Spleen (tissue), 11 donors: ENCODE data around the gene KCP. TPM values are rescaled to one million over a fixed set of nuclear protein-coding genes. Genes with fewer than 3 reads are reported as not detected.

Experiments used
- DNase-seq: peaks from one replicate; pipeline ENCODE4 v3.0.0-alpha.2; 2020
- H3K27ac ChIP-seq, 8 donors: fragments of 200-600 bp; sonication (generic) in 7 of 8; 1 replicate in 4 of 8; 2 replicates in 4 of 8; pipeline versions ENCODE4 v1.5.0 to v1.8.0; 2016 to 2021; ENCODE audit warnings: inconsistent platforms in 4 of 8, mild to moderate bottlenecking in 4 of 8, moderate library complexity in 1 of 8
- H3K27me3 ChIP-seq, 7 donors: fragments of 200-600 bp; sonication (generic) in 6 of 7; replicated peaks in 1 of 7; 1 replicate in 4 of 7; 2 replicates in 3 of 7; pipeline versions ENCODE4 v1.5.0 to v1.8.0; 2016 to 2021; ENCODE audit warnings: inconsistent platforms in 3 of 7, mild to moderate bottlenecking in 1 of 7
- H3K36me3 ChIP-seq, 6 donors: fragments of 200-600 bp; sonication (generic) in 5 of 6; 1 replicate in 4 of 6; 2 replicates in 2 of 6; pipeline versions ENCODE4 v1.5.0 to v1.8.0; 2016 to 2021; ENCODE audit warnings: inconsistent platforms in 2 of 6
- H3K4me1 ChIP-seq, 6 donors: fragments of 200-600 bp; sonication (generic) in 5 of 6; 1 replicate in 3 of 6; 2 replicates in 3 of 6; pipeline versions ENCODE4 v1.5.0 to v1.8.0; 2016 to 2021; ENCODE audit warnings: inconsistent platforms in 3 of 6
- H3K4me3 ChIP-seq, 8 donors: fragments of 200-600 bp; sonication (generic) in 7 of 8; 1 replicate in 4 of 8; 2 replicates in 4 of 8; pipeline versions ENCODE4 v1.5.0 to v1.8.0; 2016 to 2021; ENCODE audit warnings: inconsistent platforms in 4 of 8, mild to moderate bottlenecking in 4 of 8, moderate library complexity in 2 of 8
- H3K9me3 ChIP-seq, 8 donors: fragments of 200-600 bp; sonication (generic) in 7 of 8; 1 replicate in 4 of 8; 2 replicates in 4 of 8; pipeline versions ENCODE4 v1.5.0 to v1.8.0; 2016 to 2021; ENCODE audit warnings: inconsistent platforms in 4 of 8
- POLR2A ChIP-seq, 3 donors: fragments of 450-650 bp; IDR thresholded peaks; one replicate each; pipeline ENCODE4 v1.5.1; 2017; ENCODE audit warnings: antibody characterized with exemption in 3 of 3, mild to moderate bottlenecking in 1 of 3
- POLR2AphosphoS5 ChIP-seq, 3 donors: sonication (generic); formaldehyde crosslinking; IDR thresholded peaks; one replicate each; pipeline ENCODE4 v1.5.1; 2017; ENCODE audit warnings: antibody characterized with exemption in 3 of 3
- WGBS, 5 donors: extraction: QIAGEN DNeasy Blood & Tissue Kit in 3 of 5; methylation state at CpG; one replicate each; pipeline versions ENCODE4 v1.1.5 to v1.1.7; 2013 to 2018; 5-methylcytosine and 5-hydroxymethylcytosine counted together
- intact Hi-C: fragments of 100-400 bp; cut with DNase I; formaldehyde crosslinking; loops from one replicate; pipeline ENCODE4 v1.15.0; 2023; ENCODE audit warnings: low total_unique reads
- polyA plus RNA-seq, 3 donors: library from polyadenylated mRNA; stranded (reverse); fragments of 200-250 nt; gene quantifications; one replicate each; pipeline ENCODE4 v1.2.1, GENCODE V29; 2013
- total RNA-seq, 7 donors: library from RNA; depleted of rRNA in 3 of 7; stranded (reverse); fragments of >200 nt in 3 of 7; fragmentation: NEBNext Ultra II Directional in 4 of 7; extraction: Animal tissue kit (Norgen Biotek cat#: 25700) in 4 of 7; gene quantifications; one replicate each; pipeline versions ENCODE4 v1.1.0 to v1.2.1, GENCODE V29; 2016 to 2021
- TF ChIP-seq, protein P1 (sequence below), 11 experiments: fragments of 200-600 bp in 7 of 11; fragments of 450-650 bp in 4 of 11; sonication (generic) in 4 of 11; IDR thresholded peaks in 8 of 11; conservative IDR thresholded peaks in 3 of 11; 1 replicate in 7 of 11; 2 replicates in 4 of 11; pipeline versions ENCODE4 v1.4.0 to v1.8.0; 2016 to 2021; ENCODE audit warnings: antibody characterized with exemption in 11 of 11, inconsistent platforms in 4 of 11, mild to moderate bottlenecking in 1 of 11
- donor health status: healthy with polysubstance abuse.
- donor health status: DM: no; HTN: no; CAD: no; lungs with moderate emphysema.
- donor health status: DM: no; HTN: no; CAD: no.
- donor health status: Bipolar disorder and iron deficiency.
- donor health status: healthy.
- donor health status: DM: no; HTN: no; CAD: no.
- donor health status: DM: yes; HTN: yes; CAD: no.

Gene KCP
- total and polyA plus RNA-seq, 10 donors = 0.06 to 2.1 (median 0.71) TPM

DNA sequence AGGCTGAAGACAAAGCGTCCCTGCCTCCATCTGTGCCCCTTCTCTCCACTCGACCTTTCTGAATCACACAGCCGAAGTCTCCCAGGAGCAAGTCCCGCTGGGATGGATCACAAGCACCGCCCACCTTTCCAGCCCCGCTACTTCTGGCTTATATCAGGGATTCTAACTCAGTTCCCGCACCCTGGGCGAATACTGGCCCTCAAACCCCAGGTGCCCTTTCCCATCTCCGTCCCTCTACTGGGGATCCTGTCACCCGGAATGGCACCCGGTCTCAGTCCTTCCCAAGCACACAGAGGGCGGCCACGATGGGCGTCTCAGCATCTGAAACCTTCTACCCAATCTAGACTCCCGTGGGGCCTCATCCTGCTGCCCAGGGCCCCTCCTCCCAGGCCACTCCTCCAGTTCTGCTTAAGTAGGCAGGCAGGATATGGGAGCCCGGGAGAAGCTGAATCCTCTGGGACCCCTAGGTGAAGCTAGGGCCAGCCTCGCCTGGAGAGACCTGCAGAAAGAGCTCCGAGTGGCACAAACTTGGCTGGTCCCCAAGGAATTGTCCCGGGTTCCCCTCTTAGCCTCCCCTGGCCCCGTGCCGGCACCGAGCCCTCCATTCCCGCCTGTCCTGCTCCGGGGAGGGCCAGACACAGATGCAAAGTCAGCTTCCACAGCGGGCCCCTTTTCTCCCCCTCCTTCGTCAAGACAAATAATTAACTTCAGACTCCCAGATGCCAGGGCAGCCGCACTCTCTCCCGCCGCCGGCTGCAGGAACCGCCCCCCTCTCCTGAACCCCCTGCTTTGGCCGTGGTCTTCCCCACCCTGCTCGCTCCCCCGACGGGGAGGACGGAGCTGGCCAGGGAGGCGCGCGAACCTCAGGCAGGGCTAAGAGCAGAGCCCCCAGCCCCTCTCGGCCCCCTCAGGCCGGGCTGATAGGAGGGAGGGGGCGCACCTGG, 612 bp downstream of the KCP start:
- H3K4me3 ChIP-seq = peak overlapping the region in 3 of 8 donors; percentile 3 to 39 (median 14)
- peaks cover 0 to 78% (median 33%) of the 10 kb centered on the region in 7 donors for H3K27me3 ChIP-seq
- no peak overlapping the region for H3K27ac ChIP-seq
- TF ChIP-seq POLR2A (IDR thresholded peaks at IDR 0.05) = no peak
- TF ChIP-seq POLR2AphosphoS5 (IDR thresholded peaks at IDR 0.05) = no peak
- TF ChIP-seq, protein P1, sequence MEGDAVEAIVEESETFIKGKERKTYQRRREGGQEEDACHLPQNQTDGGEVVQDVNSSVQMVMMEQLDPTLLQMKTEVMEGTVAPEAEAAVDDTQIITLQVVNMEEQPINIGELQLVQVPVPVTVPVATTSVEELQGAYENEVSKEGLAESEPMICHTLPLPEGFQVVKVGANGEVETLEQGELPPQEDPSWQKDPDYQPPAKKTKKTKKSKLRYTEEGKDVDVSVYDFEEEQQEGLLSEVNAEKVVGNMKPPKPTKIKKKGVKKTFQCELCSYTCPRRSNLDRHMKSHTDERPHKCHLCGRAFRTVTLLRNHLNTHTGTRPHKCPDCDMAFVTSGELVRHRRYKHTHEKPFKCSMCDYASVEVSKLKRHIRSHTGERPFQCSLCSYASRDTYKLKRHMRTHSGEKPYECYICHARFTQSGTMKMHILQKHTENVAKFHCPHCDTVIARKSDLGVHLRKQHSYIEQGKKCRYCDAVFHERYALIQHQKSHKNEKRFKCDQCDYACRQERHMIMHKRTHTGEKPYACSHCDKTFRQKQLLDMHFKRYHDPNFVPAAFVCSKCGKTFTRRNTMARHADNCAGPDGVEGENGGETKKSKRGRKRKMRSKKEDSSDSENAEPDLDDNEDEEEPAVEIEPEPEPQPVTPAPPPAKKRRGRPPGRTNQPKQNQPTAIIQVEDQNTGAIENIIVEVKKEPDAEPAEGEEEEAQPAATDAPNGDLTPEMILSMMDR (IDR thresholded peaks at IDR 0.05 in 8 of 11, conservative IDR thresholded peaks at IDR 0.05 in 3 of 11) = no peak
- no peaks in the 10 kb centered on the region for H3K9me3 ChIP-seq
- peak; percentile 74 for DNase-seq
- WGBS, 5 donors = 21 to 26% (median 23%) methylated on average over 36 to 42 of the region's 42 CpGs
- intact Hi-C loops = no loop called here
- peaks cover 0 to 32% (median 9%) of the 10 kb centered on the region in 6 donors for H3K4me1 ChIP-seq
- H3K36me3 ChIP-seq = no peaks in the 10 kb centered on the region

DNA sequence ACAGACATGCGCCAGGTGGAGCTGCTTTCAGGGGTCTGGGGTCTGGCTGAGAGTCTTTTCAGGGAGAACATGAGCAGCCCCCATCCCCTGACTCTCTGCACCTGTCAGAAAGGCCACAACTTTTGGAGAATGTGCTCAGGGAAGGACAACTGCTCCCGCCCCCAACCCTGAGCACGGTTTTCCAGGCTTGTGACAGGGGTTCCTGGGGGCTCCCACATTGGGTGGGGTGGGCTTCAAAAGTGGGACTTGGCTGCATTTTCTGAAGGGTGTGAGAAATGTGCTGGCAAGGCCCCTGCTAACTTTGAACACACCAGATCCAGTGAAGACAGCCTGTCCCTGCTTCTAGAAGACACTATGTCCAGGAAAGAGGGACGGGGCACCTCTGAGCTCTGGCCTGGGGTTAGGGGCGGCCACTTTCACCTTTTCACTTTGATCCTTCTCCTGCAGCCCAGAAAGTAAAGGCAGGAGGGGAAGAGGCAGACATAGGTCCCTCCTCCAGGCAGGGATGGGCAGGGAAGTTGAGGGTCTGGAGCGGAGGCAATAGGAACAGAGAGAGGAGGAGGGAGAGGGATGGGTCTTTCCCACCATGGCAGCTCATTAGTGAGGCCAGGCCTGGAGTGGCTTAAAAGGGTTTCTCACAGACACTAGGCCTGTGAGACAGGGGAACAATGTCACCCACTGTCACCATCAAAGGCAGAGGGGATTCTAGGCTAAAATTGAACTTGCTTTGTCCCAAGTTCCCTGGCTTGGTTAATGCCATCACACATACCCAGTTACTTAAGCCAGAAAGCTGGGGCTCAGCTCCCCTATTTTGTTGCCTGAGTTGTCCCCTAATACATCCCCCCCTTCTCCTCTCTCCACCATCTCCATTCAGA, 1.5 kb downstream of the KCP start:
- Histone ChIP-seq H3K4me1 (peaks cover 0 to 31% (median 6%) of the 10 kb centered on the region in 6 donors), H3K36me3 (no peaks in the 10 kb centered on the region), H3K9me3 (no peaks in the 10 kb centered on the region), H3K27ac (no peak overlapping the region), H3K27me3 (peaks cover 0 to 74% (median 24%) of the 10 kb centered on the region in 7 donors), H3K4me3 (no peak overlapping the region)
- DNase-seq = peak; percentile 14
- TF ChIP-seq POLR2A (IDR thresholded peaks at IDR 0.05) (no peak), POLR2AphosphoS5 (IDR thresholded peaks at IDR 0.05) (no peak)
- TF ChIP-seq, protein P1 (IDR thresholded peaks at IDR 0.05 in 8 of 11, conservative IDR thresholded peaks at IDR 0.05 in 3 of 11) = no peak
- 83 to 91% (median 85%) methylated on average over 4 to 6 of the region's 6 CpGs for WGBS, 5 donors
- intact Hi-C loops = no loop called here

DNA sequence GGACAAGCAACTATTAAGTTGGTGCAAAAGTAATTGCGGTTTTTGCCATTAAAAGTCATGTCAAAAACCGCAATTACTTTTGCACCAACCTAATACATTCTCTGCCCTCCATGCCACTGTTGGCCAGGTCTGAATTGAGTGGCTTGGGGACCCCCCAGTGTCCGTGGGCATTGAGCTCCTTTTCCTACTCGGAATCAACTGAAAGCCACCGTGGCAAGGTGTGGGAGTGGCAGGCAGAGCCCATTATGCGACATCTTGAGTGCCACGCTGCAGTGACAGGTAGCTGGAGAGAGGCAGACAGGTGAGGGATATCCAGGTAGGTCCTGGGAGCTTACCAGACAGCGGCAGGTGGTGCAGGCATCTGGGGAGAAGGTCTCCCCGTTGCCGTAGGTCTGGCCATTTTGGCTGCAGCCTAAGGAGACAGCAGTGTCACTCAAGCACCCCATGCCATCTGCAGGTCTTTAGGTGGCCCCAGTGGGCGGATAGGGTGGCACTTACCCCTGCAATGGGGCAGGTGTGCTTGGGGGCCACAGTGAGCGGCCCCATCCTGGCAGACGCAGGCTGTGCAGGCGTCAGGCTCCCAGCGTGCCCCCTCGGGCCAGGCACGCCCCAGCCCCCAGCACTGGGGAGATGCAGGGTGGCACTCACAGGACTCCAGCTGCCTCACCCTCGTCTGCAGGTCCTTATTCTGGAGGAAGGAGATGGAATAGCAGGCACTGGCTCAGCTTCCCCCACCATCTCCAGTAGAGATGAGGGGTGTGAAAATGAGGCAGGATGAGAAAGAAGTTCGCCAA, 3.5 kb downstream of the KCP start:
- Histone ChIP-seq H3K4me1 (peaks cover 0 to 29% (median 6%) of the 10 kb centered on the region in 6 donors), H3K27me3 (peaks cover 0 to 70% (median 21%) of the 10 kb centered on the region in 7 donors)
- peak; percentile 57 for DNase-seq

More for the DNA sequence above, 3.5 kb downstream of the KCP start:
- H3K27ac ChIP-seq = no peak overlapping the region
- H3K4me3 ChIP-seq = no peak overlapping the region
- H3K36me3 ChIP-seq = no peaks in the 10 kb centered on the region
- no peaks in the 10 kb centered on the region for H3K9me3 ChIP-seq
- intact Hi-C loops = no loop called here
- TF ChIP-seq POLR2A (IDR thresholded peaks at IDR 0.05) = no peak
- TF ChIP-seq, protein P1 (IDR thresholded peaks at IDR 0.05 in 8 of 11, conservative IDR thresholded peaks at IDR 0.05 in 3 of 11) = no peak
- no peak for TF ChIP-seq POLR2AphosphoS5 (IDR thresholded peaks at IDR 0.05)
- WGBS, 5 donors = 81 to 89% (median 87%) methylated on average over 15 to 19 of the region's 19 CpGs
